NCI-H1417 treated with DMSO at 0.1 percent for 48 hours (cell line): Measurements from ENCODE around the gene ESR1.

ENCODE experiments used
- DNase-seq: peaks from one replicate; lab custom pipeline; 2025; lab: John Stamatoyannopoulos, UW

Gene ESR1

DNA sequence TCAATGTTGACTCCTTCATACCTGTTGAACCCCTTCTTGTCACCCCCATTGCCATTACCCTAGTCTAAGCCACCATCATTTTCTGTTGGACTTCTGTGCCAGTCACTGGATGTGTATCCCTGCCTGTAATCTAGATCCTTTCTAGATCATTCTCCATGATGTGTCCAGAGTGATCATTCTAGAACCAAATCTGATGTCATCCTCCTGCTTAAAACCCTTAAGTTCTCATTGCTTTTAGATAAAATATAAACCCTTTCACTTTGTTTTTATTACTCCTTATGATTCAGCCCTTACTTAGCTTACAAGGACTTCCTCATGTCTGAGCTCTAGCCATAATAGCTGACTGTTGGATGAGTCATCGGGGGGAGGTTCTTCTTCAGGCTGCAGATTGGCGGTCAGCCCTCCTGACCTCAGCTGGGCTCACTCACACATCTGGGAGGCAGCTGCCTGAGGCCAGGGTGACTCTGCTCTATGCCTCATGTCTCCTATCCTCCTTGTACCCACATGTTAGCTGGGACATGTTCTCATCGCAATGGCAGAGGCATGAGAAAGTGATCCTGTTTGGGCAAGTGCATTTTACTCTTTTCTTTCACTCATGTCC is 287.6 kb downstream of the ESR1 start:
- no peak for DNase-seq

DNA sequence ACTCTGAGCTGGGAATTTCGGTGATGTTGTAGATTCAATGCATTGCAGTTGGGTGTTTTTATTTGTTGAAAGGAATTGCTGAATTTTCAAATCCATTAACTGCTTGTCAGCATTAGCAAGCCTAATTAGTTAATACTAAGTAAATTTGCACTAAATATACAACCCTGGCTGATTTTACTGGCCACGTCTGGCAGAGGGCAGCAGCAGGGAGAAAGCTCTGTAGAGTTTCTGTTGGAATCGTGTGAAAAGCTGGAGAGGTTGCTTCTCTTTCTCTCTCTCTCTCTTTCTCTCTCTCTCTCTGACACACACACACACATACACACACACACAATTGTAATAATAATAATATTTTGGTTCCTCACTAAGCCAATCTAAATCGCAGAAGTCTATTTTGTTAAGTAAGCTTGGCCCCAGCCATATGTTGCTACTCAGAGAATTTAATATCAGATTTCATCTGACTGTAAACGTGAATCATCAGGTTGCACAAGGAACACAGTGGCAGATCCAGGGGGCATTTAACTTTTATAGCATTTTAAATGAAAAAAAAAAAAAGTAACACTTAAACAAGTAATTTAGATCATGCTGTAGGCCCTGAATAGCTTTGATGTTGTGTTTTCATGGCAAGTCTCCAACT is 289.5 kb downstream of the ESR1 start:
- no peak for DNase-seq

DNA sequence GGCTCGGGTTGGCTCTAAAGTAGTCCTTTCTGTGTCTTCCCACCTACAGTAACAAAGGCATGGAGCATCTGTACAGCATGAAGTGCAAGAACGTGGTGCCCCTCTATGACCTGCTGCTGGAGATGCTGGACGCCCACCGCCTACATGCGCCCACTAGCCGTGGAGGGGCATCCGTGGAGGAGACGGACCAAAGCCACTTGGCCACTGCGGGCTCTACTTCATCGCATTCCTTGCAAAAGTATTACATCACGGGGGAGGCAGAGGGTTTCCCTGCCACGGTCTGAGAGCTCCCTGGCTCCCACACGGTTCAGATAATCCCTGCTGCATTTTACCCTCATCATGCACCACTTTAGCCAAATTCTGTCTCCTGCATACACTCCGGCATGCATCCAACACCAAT is 291.2 kb downstream of the ESR1 start:
- DNase-seq: no peak

DNA sequence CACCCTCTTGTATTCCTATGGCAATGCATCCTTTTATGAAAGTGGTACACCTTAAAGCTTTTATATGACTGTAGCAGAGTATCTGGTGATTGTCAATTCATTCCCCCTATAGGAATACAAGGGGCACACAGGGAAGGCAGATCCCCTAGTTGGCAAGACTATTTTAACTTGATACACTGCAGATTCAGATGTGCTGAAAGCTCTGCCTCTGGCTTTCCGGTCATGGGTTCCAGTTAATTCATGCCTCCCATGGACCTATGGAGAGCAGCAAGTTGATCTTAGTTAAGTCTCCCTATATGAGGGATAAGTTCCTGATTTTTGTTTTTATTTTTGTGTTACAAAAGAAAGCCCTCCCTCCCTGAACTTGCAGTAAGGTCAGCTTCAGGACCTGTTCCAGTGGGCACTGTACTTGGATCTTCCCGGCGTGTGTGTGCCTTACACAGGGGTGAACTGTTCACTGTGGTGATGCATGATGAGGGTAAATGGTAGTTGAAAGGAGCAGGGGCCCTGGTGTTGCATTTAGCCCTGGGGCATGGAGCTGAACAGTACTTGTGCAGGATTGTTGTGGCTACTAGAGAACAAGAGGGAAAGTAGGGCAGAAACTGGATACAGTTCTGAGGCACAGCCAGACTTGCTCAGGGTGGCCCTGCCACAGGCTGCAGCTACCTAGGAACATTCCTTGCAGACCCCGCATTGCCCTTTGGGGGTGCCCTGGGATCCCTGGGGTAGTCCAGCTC is 292.1 kb downstream of the ESR1 start:
- DNase-seq: no peak

DNA sequence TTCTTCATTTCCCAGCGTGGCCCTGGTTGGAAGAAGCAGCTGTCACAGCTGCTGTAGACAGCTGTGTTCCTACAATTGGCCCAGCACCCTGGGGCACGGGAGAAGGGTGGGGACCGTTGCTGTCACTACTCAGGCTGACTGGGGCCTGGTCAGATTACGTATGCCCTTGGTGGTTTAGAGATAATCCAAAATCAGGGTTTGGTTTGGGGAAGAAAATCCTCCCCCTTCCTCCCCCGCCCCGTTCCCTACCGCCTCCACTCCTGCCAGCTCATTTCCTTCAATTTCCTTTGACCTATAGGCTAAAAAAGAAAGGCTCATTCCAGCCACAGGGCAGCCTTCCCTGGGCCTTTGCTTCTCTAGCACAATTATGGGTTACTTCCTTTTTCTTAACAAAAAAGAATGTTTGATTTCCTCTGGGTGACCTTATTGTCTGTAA is 292.7 kb downstream of the ESR1 start:
- DNase-seq: no peak

DNA sequence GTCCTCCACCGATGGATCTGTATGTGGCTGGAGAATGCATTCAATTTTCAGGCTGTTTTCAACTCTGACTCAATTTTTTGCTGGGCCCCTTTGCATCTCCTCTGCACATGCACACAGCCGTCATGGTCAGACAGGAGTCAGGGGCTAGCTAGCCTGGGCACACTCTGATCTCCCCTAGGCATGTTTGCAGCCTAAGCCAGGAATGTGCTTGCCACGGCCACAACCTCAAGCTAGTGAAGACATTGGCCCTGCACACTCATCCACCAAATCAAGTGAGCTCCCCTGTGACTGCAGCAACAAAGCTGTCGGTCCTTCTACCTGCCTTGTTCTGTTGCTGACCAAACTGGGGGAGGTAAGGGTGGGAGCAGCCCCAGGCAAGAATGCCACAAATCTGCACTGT is 300.5 kb downstream of the ESR1 start:
- DNase-seq: no peak

DNA sequence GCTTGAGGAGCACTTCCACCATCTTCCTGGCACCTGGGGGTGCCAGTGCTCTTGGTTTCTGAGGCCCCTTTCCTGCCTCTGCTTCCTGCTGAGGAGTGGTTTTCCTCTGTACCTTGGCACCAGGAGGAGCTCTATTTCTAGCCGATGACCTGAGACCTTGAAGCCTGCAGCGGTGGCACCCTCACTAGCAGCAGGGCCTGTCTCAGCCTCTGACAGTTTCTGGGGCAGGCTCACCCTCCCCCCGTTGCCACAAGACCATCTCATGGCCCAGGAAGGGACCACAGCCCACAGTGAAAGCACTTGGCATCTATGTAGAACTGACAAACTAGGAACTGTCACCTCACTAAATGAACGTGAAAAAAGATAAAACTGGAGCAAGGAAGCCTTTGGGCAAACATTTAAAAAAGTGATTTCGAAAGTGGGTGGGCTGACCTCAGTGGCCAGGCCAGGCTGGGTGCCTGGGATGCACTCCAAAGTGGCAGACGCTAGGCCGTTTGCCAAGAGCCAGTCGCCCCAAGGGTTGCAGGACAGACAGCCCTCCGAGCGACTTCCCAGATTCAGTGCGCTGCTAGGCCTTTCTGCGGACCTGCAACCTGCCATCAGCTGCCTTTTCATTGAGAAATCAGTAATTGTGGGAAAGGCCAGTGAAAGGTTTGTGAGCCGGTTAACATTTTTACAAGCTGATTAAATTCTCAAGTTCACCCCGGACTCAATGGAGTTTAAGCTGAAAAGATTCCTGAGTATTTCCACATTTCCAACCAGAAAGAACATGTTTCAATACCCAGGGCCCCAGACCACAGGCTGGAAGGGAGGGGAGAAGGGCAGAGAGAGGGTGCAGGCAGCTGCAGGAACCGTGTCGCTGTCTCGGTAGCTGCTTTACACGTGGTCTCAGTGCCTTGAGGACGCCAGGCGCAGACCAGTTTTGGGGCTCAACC is 303.7 kb downstream of the ESR1 start:
- no peak for DNase-seq

DNA sequence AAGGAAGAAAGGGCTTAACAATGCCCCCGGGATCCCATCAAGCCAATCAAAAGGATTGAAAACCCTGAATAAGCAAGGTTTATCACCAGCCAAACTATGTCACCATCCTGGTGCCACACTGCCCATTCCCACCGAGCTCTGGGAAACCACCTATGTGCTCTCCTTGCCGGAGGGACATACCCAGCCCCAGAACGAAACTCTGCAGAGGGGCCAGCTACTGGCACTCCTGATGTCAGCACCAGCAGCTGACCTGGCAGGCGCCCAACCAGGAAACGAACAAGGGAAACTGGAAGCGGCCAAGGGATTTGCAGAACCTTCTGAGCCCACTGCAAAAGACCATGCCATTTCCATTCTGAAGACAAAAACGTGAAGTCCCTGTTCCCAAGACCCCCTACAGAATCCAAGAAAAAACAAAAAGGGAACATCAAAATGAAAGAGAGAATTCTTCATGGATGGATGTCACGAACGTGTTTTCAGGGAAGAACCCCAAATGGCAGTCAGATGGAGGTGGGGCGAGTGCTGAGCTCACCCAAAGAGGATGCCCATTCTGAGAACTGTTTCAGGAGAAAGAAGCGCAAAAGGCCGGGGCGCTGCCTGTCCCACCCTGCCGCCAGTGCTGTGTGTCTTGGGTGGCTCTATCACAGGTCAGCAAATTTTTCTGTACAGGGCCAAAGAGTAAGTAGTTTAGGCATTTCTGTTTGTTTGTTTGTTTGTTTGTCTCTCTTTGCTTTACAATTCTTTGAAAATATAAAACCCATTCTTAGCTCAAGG is 305.2 kb downstream of the ESR1 start:
- no peak for DNase-seq

DNA sequence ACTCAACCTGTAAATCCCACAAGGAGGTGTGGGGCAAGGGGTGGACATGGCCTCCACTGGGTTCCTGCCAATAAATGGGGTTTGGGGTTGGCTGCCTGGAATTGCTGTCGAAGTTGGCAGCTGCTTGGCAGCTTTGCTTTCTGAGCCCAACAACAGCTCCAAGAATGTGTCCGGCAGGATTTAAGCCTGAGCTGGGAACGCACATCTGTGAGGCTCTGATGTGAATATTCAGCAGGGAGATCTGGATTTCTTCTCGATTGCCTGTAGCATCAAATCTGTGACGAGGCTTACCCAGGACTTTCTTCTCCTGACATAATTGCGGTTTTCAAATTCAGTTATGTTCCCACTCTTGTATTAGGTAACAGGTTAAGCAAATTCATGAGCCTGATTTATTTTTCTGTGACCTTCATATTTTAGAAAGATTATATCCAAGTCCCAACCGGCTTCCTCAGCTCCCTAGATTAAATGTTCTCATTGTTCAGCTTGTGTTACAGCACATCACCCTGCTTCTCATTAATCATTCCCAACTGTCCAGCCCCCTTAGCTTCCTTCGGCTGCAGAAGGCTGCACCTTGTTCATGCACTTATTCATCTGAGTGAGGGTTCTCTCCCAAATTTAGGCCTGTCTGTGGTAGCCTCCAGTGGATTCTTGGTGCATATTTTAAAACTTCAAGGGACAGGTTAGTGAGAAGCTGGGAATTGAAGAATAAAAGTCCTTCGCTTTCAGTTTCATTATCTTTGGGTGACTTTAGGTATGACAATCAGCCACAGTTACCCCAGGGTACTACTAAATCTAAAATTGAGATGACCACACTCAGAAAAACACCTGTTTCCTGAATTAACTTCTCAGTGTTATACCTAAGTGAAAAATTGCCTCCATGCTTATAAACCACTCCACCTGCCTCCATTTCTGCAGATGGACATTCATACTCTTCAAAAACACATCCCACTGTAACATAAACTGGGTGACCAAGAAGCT is 310.0 kb downstream of the ESR1 start:
- DNase-seq: no peak

DNA sequence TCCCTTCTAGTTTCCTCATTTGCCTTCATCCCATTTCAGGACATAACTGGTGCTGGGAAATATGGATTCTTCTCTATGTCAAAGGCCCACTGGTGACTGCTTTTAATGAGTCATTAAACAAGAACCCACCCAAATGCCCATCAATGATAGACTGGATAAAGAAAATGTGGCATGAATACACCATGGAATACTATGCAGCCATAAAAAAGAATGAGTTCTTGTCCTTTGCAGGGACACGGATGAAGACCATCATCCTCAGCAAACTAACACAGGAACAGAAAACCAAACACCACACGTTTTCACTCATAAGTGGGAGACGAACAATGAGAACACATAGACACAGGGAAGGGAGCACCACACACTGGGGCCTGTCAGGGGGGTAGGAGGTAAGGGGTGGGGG is 310.7 kb downstream of the ESR1 start:
- DNase-seq: no peak

DNA sequence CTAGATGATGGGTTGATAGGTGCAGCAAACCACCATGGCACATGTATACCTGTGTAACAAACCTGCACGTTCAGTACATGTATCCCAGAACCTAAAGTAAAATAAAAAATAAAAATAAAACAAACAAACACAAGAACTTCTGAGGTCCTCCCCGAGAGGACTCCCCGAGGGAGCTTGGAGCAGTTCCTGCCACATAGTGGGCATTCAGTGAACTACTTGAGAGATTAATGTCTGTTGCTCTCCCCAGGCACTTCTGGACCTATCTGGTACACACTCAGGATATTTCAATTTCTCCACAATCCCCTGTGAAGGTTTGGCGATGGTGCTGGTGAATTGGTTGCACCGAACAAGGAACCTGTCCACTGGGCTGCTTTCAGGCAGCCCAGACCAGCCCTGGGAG is 311.2 kb downstream of the ESR1 start:
- DNase-seq: no peak

DNA sequence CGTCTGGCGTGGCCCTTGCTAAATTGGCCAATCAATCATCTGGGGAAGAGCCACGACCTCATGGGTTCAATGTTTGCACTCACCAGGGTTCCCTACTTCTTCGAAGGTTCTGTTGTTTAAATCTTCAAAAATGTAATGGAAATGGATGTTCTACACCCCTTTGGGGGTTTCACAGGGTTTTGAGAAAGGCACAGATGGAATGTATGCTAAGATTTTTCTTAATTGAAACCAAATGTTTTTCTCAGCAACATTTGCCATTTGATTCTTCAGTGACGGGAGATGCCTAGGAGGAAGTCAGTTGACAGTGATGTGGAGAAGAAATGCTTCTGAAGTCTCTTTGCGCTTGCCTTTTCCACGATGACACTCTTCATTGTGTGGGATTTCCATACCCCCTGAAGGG is 312.3 kb downstream of the ESR1 start:
- DNase-seq: no peak

DNA sequence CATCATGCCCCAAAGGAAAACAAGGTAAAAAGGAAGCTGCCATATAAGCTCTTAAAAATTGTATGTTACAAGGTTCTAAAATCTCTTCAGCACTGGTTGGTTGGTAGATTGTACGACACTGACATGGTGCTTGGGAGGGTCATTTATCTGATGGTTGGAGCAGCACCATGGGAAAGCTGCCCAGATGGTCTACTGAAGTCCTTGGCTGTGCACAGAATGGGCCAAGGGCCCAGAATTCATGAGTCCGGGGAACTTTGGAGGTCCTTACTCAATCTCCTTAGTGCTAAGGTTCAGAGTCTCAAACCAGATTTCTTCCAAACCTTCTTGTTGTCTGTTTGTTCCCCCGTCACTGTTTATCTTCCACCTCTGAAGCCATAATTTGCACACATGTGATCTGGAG is 314.4 kb downstream of the ESR1 start:
- DNase-seq: no peak

DNA sequence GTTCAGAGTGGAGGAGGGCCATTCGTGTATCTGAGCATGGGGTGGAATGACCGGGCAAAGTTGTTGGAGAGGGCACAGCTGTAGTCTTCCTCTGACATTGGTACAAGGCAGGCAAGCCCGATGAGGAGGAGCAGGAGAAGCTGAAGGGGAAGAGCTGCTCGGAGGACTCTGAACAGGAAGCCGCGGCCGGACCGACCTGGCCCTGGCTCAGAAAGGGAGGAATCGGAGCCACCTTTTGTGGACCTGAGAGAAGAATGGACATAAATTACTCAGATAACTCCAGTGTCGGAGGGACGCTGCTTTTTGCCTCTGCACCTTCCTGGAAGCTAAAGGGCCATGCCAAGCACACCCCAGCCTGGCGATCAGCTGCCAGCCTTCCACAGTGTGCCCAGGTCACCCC is 315.0 kb downstream of the ESR1 start:
- DNase-seq: no peak

DNA sequence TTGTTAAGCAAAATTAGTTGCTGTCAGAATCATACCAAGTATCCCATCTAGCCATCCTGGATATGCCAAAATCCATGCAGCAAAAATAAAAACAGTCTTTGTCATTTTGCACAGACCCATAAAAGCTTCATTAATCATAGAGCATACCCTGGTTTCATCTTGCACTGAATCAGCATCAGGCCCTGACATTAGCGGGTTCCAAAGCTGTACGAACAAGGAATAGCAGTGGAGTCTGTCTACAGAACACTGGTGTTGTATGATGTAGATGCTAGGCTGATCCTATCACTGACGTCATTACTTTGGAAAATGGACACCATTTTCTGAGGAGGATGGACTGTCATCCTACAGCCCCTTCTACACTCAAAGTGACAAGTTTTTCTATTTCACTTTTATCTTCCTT is 315.6 kb downstream of the ESR1 start:
- no peak for DNase-seq

DNA sequence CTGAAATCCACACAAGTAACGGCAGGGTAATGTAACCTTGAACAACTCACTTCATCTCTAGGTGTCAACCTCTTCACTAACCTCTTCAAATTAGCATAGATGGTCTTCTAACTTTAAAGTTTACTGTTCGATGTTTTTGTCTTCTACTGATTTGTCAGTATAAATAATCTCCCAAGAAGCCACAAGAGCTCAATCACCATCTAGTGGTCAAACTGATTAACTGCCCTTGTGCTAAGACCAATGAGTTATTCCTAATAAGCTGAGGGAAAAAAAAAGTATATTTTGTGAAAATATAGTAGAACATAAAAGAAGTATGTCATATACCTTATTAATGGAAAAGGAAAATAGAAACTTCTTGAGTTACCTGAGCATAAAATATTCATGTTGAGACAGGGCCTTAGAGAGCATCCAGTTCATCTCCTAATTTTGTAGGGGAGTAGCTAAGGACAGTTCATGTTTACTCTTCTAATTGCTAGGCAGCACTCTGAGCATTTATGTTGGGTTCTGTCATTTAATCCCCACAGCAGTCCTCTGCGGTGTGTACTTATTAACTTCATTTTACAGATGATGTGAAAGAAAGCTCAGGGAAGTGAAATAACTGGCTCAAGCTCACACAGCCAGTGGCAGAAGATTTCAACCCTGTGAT is 317.1 kb downstream of the ESR1 start:
- peak; percentile 61 for DNase-seq

DNA sequence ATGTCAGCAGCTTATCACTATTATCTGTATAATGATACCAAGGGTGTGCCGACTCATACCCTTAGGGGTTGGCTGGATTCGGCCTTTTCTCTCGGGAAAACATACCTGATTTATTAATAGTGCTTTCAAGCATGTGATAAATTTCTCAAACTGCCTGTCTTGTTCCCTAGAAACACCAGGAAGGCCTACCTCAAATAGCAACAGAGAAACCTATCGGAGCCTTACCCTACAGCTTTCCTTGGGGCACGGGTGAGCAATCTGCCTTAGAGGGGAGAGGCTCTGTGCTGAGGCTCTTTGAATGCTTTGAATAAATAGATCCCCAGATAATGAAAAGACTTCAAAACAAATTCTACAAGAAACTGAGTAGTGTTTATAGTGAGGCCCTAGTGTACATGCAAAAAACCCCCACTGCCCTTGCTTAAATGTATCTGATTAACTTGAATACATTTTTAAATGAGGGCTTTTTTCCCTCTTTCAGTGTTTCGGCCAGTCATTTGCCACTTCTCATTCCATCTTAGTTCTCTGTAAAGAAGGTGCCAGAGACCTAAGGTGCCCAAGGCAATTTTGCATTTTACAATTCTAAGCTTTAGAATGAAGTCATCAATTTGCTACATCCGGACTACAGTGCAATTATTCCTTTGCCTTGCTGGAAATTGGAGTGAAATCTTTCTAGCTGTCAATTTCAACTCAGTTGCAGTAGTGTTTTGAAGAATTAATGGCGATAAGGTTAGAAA is 320.1 kb downstream of the ESR1 start:
- DNase-seq: no peak

DNA sequence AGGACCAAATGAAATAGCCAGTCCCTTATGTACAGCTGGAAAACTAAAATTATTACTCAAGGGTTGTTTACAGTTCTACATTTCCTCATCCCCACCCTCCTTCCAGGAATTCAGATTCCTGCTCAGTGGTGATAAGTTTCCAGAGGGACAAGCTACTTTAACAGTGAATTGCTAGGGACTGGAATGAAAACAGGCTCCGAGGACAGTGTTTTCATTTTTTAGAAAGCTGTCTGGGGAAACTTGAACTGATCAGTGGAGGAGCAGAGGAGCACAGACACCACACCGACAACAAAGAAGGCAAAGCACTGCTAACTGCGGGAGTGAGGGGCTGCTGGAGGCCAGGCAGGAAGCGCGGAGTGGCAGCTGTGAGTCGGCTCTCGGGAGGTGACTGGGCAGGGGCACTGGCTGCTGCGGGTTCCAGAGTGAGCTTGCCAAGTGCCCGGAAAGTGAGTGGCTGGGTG is 322.2 kb downstream of the ESR1 start:
- no peak for DNase-seq

DNA sequence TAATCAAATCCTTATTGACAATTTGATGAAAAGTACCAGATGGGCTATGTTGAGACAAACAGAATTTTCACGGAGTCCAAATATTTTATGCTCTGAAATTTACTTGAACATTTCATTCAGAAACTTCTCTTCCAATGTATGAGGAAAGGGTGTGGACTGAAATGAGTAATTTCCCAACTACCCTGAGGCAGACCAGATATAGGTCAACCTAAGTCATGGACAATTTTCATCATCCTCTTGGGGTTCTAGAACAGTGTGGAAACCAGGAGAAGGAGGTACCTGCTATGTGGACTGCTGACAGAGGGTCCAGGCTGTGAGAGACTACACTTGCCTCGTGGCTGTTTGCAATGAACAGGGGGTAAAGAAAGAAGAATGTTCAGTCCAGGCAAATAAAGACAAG is 323.0 kb downstream of the ESR1 start:
- no peak for DNase-seq
